ENCODE measurements around the gene VN1R5.

DNA sequence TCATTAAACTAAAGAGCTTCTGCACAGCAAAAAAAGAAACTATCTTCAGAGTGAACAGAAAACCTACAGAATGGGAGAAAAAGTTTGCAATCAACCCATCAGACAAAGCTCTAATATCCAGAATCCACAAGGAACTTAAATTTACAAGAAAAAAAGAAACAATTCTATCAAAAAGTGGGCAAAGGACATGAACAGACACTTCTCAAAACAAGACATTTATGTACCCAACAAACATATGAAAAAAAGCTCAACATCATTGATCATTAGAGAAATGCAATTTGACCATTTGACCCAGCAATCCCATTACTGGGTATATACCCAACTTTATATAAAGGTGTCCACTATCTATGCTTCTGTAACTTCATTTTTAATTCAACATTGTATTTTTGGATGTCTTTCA lies 31.1 kb upstream of the VN1R5 start:
- TF ChIP-seq, protein P1, sequence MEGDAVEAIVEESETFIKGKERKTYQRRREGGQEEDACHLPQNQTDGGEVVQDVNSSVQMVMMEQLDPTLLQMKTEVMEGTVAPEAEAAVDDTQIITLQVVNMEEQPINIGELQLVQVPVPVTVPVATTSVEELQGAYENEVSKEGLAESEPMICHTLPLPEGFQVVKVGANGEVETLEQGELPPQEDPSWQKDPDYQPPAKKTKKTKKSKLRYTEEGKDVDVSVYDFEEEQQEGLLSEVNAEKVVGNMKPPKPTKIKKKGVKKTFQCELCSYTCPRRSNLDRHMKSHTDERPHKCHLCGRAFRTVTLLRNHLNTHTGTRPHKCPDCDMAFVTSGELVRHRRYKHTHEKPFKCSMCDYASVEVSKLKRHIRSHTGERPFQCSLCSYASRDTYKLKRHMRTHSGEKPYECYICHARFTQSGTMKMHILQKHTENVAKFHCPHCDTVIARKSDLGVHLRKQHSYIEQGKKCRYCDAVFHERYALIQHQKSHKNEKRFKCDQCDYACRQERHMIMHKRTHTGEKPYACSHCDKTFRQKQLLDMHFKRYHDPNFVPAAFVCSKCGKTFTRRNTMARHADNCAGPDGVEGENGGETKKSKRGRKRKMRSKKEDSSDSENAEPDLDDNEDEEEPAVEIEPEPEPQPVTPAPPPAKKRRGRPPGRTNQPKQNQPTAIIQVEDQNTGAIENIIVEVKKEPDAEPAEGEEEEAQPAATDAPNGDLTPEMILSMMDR (conservative IDR thresholded peaks at IDR 0.05; ENCODE audit: low read length) = no peak
- TF ChIP-seq EZH2phosphoT487 (IDR thresholded peaks at IDR 0.05; ENCODE audit: borderline replicate concordance, low read depth, low read length) = no peak
